Measurements from ENCODE around the gene PARP11.

DNA sequence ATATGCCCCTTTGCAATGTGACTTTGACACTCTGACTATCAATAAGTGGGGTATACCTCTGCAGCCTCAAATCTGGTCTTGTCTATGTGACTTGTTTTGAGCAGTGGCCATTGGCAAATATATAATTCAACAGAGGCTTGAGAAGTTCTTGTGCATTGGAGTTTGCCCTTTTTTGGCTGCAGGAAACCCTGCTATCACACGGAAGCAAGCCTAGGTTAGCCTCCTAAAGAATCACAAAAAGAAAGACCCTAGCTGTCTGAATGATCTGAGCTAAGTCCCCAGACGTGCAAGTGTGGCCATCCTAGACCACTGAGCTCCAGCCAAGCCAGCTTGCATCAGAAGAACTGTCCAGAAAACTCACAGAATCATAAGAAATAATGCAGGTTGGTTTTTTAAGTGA, 31.8 kb upstream of the PARP11 start:
- TF ChIP-seq, protein P1, sequence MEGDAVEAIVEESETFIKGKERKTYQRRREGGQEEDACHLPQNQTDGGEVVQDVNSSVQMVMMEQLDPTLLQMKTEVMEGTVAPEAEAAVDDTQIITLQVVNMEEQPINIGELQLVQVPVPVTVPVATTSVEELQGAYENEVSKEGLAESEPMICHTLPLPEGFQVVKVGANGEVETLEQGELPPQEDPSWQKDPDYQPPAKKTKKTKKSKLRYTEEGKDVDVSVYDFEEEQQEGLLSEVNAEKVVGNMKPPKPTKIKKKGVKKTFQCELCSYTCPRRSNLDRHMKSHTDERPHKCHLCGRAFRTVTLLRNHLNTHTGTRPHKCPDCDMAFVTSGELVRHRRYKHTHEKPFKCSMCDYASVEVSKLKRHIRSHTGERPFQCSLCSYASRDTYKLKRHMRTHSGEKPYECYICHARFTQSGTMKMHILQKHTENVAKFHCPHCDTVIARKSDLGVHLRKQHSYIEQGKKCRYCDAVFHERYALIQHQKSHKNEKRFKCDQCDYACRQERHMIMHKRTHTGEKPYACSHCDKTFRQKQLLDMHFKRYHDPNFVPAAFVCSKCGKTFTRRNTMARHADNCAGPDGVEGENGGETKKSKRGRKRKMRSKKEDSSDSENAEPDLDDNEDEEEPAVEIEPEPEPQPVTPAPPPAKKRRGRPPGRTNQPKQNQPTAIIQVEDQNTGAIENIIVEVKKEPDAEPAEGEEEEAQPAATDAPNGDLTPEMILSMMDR (conservative IDR thresholded peaks at IDR 0.05; ENCODE audit: low read length), result no peak
- TF ChIP-seq EZH2phosphoT487 (IDR thresholded peaks at IDR 0.05; ENCODE audit: borderline replicate concordance), result no peak
